ENCODE data around the gene KIF26B.

DNA sequence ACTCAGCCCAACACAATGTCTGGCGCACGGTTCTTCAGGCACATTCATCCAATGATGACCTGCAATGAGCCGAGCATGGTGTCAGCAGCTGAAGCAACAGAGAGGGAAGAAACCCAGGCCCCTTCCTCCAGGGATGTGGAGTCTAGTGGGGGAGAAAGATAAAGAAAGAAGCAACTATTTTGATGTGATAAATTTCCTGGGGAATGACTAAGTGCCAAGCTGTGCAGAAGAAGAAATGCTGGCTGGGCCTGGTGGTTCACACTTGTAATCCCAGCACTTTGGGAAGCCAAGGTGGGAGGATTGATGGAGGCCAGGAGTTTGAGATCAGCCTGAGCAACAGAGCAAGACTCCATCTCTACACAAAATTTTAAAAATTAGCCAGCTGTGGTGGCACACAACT is 561.8 kb downstream of the KIF26B start:
- no peak for TF ChIP-seq CTCF (IDR thresholded peaks at IDR 0.05; ENCODE audit: low read length)
- no peak for TF ChIP-seq EZH2 (optimal IDR thresholded peaks at IDR 0.05; ENCODE audit: low read depth, low read length)
- no peak for TF ChIP-seq EZH2phosphoT487 (IDR thresholded peaks at IDR 0.05; ENCODE audit: low read length)

Measured in MM.1S (cell line).